ENCODE measurements around the gene ESYT1.

The ESYT1 gene

DNA sequence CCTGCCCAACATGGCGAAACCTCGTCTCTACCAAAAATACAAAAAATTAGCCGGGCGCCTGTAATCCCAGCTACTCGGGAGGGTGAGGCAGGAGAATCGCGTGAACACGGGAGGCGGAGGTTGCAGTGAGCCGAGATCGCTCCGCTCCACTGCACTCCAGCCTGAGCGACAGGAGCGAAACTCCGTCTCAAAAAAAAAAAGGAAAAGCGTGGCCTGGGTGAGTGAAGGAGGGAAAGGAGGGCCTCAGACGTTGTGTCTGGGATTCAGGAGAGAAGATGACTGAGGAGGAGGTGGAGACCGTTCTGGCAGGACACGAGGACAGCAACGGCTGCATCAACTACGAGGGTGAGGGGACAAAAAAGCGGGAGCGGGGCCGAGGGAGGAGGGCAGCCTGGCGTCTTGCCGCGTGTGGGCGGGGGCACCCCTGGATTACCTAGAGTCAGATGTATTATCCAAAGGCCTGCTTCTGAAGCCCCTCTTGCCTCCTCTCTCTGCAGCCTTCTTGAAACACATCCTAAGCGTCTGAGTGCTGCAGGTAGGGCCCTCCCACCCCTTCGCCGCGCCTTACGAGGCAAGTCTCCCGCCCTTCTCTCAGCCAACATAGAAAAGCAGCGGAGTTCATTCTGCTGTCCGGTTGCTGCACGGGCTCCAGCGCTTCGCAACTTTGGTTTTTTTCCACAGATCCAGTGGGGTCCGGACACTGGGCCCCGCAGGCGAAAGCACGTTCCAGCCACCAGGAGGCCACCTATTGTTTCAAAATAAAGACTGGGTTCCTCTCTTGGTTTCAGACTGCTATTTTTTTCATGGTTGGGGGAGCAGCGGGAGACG is 29.3 kb downstream of the ESYT1 start:
- FAIRE-seq = peak; percentile 66

- peak; percentile 78 for FAIRE-seq
Measured at GRCh38 chr12:56158029-56158925, 30.2 kb downstream of the ESYT1 start, which contains the start of gene MYL6. Gene MYL6, plus strand, starts transcription at chr12:56158359. Its CDS starts 43 bp downstream, at chr12:56158402.

DNA sequence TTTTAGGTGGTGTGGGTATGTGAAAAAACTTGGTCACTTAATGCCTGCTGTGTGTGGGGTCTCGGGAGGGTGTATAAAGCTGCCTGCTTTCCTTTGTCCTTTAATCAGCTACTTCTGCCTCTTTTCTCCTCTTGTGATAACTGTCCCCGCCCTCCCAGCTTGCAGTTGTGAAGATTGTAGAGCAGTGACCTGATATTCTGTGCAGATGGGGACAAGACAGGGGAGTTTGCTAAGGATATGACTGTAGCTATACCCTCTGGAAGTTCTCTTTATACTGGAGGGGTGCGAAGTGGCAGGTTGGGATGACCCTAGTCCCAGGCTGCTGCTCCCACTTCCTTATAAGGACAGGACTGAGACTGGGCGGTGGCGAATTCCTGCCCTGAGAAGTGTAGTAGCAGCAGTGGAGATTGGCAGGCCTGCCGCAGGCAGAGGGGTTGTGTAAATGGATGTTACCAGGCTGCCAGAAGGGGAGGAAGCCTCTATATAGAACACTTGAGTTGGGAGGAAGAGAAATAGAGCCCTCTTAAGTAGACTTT is 30.9 kb downstream of the ESYT1 start:
- FAIRE-seq = no peak

DNA sequence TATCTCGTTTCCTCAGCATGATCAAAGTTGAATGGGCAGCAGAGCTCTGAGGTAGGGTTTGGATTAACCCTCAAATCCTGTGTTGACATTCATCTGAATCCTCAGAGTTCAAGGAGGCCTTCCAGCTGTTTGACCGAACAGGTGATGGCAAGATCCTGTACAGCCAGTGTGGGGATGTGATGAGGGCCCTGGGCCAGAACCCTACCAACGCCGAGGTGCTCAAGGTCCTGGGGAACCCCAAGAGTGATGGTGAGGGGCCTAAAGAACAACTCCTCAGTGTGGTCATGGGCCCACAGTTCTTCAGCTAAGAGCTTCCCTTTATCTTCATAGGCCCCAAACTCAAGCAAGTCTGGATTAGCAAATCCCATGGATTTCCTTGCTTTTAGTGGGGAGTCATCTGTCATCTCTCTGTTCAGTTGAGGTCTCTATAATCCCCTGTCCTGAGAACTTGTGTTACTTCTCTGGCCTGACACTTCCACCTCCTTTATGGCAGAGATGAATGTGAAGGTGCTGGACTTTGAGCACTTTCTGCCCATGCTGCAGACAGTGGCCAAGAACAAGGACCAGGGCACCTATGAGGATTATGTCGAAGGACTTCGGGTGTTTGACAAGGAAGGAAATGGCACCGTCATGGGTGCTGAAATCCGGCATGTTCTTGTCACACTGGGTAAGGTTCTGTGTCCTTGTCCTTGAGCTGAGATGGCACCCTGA is 31.6 kb downstream of the ESYT1 start:
- FAIRE-seq = no peak

GRCh38 chr12:56160193-56160763 is 32.2 kb downstream of the ESYT1 start:
- FAIRE-seq = no peak

GRCh38 chr12:56160894-56161689 is 33.0 kb downstream of the ESYT1 start:
- no peak for FAIRE-seq

- FAIRE-seq = no peak
Measured at GRCh38 chr12:56161690-56162351, 33.8 kb downstream of the ESYT1 start.

DNA sequence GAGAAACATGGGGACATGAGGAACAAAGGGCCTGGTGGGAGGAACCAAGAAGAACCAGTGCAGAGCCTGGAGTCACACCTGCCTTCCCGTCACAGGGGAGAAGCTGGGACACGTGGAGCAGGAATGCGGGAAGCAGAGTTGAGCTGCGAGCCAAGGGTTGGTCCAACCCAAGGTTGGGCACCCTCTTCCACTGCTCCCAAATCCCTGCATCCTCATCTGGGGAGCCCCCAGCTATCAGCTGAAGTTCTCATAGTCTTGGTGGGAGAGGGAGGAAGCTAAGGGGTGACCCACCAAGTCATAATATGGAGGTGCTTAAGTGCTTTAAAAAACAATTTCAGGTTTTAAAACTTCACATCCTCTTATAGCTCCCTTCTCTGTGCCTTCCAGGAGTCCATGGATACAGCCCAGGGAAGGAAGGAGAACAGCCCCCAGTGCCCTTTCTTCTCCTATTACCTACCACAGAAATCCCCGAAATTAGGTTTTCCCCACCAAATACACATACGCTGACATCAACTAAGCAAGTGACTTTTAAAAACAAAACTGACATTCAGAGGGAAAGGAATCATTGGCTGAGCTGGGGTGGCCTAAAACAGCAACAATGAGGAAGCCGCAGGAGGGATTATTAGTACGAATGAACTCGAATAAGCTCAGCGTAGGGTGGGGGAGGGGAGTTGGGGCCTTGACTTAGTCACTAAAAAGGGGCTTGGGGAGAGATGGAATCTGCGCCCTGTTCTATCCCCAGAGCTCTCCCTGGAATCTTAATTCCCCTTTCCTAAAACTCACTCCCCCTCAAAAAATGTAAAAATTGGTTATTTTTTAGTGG is 34.6 kb downstream of the ESYT1 start:
- FAIRE-seq = no peak

DNA sequence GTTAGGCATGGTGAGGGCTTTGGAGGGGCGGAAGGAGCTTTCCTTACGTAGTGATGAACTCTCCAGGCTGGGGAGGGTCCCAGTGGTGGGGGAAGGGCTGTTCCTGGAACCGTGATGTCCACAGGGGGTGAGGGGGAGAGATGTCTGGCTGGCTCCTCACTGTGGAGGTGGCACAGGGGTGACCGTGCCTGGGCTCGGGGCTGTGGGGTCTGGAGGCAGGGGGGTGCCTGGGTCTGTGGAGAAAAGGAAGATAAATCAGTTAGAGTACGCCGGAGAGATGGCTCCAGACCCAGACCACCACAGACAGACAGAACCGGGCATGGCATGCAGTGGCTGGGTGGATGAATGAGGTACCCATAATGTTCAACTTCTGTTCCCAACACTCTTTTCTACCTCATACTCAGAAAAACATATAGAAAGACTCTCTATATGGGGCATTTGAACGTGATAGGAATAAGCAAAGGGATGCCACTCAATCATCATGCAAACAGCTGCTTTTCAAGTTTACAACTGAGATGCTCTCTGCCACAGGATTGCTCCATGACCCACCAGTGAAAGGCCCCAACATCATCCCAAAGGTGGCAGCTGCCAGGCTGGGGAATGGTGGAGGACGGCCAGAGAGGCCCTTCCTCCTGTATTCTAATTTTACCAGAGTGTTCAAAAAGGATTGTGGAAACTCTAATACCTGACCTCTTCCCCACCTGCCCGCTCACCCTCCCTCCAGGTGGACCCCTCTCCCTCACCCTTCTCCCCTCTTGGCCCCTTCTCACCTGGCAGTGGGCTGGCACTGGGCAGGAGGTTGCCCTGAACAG is 35.7 kb downstream of the ESYT1 start:
- FAIRE-seq = no peak

DNA sequence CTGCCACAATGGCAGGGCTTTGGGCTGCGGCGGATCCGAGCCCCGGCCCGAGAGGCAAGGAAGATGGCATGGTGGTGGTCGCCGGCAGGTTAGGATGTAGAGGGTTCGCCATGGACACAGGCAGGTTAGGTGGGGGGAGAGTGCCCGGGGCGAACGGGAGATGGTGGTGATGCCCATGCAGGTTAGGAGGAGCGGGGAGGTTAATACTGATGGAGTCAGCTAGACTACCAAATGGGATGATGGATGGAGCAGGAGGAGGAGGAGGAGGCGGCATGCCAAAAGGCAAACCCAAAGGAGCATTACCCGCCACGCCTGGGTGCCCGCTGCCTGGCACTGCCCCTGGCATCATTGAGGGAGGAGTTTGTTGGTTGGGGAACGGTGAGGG is 36.3 kb downstream of the ESYT1 start:
- FAIRE-seq = no peak

DNA sequence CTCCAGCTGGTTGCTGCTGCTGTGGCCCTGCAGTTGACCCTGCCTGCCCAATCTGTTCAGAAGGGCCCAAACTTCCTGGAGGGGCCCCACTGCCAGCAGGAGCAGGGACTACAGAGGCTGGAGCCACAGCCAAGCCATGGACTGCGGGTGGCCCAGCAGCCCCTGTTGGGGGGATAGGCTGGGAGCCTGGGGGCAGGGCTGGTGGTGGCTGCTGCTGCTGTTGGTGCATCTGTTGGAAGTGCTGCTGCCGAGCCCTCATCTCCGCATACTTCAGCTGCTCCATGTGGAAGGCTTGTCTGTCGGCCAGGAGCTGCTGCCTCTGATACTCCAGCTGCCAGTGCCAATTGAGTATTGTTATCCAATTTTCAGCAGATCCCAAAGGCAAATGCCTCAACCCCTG is 37.3 kb downstream of the ESYT1 start:
- no peak for FAIRE-seq

DNA sequence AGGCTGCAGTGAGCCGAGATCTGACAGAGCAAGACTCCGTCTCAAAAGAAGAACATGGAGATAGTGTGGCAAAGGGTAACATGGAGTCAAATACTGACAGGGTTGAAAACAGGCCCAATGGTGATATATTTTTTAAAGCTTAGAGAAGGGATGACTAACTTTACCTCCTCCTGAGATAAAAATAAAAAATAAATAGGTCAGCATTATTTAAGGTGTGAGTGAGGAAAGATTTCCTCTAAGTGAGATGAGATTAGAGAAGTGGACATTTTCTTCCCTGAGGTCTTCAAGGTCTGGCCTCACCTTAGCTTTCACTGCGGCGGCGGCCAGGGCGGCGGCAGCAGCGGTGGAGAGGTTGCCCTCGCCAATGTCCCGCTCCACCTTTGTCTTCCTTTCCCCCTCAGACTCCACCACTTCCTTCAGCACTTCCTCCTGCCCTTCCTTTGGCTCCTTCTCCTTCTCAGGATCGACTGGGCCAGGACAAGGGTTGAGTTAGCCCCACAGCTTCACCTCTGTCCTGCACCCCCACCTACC is 41.2 kb downstream of the ESYT1 start:
- FAIRE-seq = no peak

- no peak for FAIRE-seq
Measured at GRCh38 chr12:56172839-56173238, 44.8 kb downstream of the ESYT1 start.

- no peak for FAIRE-seq
Measured at GRCh38 chr12:56178347-56178746, 50.3 kb downstream of the ESYT1 start.

- no peak for FAIRE-seq
Measured at GRCh38 chr12:56186957-56187356, 58.9 kb downstream of the ESYT1 start.

DNA sequence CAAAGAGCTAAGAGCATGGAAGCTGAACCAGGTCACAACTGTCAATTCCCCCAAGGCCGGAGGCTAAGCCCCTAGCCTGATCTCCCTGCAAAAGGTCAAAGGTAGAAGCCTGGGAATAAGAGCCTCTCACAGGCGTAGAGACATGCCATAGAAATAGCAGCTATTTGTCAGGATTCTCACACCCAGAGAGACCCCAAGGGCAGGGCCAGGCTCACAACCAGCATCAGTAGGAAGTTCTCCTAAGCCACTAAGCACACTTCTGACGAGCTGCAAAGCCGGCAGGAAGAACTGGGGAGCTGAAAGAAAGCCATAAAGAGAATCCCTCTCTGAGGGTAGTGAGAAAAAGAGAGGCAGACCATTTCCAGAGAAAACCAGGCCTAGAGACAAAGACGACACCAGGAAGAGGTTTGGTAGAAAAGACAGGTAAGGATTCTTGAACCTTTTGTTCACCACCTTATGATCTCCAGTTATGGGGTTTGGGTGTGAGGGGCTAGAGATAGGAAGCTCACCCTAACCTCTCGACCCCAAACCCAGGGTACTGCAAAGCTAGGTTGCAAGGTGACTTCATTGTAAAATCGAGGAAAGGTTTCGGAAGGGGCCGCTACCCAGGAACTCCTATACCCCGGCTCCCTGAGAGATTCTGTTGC is 60.2 kb downstream of the ESYT1 start:
- no peak for FAIRE-seq

DNA sequence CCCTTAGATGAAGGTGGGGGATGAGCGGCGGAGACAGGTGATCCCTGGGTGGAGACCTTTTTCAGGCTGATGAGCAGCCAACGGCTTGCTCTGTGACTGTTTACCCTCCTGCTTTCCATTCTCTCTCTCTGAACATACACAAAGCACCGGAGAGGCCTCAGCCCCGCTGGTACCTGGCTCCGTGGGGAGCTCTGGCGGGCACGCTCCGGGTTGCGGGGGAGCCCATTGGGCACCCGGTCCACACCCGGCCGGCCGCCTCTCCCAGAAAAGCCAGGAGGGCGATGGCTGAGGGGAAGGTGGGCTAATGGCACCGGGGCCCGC is 60.7 kb downstream of the ESYT1 start:
- FAIRE-seq = no peak

DNA sequence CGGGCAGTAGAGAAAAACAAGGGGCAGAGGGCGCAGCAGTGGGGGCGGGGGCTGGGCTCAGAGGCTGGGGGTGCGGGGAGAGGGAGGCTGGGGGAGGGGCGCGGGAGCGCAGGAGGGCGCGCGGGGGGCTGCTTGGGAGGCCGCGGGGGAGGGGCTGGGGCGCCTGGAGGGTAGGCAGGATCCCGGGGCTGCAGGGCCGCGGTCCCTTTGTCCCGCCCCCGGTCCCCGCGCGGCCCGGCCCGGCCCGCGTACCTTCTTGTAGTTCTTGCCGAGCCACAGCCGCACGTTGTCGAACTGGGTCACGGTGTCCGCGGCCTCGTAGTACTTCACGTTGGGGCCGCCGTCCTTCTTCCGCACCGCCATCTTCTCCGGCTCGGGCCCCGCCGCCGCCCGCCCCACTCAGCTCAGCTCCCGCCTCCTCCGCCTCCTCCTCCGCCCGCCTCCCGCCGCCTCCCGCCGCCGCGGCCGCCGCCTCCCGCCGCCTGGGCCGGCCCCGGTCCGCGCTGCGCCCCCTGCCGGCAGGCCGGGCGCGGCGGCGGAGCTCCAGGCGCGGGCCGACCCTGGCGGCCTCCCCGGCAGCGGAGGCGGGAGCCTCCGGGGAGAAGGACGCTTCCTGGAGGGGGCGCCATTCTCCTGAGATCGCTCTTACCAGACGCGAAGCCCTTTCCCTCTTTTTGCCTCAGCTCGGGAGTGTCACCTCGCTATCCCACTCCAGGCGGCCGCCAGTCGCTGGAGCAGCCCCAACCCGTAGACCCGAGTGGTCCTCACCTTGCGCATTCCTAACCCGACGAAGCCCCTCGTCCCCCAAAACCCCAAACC is 61.2 kb downstream of the ESYT1 start, which contains the start of gene SMARCC2:
TSS of gene SMARCC2 (minus strand) at position 385 of the 819 bp plus-strand sequence. CDS start at position 363, 22 bp downstream.
- no peak for FAIRE-seq
